GM18519 (cell line): ENCODE data around the gene KCNK15.

ENCODE experiments used
- ATAC-seq: cut with Tn5 transposase; IDR thresholded peaks from one replicate; pipeline ENCODE4 v1.9.1; 2021; ENCODE audit warnings: mild to moderate bottlenecking, moderate library complexity; ENCODE audit not compliant: unreplicated experiment, low FRiP score

The KCNK15 gene

GRCh38 chr20:44714701-44715498, 30.8 kb upstream of the KCNK15 start, which contains the start of gene CCN5:
Gene CCN5 (plus strand): TSS chr20:44715369. CDS start chr20:44715391, 22 bp downstream.
- no peak for ATAC-seq

- no peak for ATAC-seq
Measured at GRCh38 chr20:44715499-44716308, 30.0 kb upstream of the KCNK15 start.

GRCh38 chr20:44716309-44717106, 29.2 kb upstream of the KCNK15 start:
- no peak for ATAC-seq

GRCh38 chr20:44717986-44718385, 27.7 kb upstream of the KCNK15 start:
- ATAC-seq: no peak

- no peak for ATAC-seq
Measured at GRCh38 chr20:44719841-44720240, 25.8 kb upstream of the KCNK15 start.

DNA sequence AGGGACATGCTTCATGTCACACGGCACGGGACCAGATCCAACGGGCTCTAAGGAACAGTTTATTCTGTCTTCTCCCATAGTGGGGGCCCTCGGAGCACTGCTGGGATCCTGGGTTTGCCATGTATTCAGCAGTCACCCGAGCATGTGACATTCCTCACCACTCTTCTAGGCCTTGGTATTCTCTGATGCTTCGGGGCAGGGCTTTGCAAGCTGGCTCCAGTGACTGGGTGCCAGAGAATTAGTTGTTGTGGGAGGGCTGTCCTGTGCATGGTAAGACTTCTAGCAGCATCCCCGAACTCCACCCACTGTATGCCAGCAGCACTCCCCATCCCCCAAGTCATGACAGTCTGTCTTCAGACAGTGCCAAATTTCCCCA, 25.1 kb upstream of the KCNK15 start:
- ATAC-seq: no peak

- ATAC-seq: no peak
Measured at GRCh38 chr20:44720997-44721784, 24.5 kb upstream of the KCNK15 start.

DNA sequence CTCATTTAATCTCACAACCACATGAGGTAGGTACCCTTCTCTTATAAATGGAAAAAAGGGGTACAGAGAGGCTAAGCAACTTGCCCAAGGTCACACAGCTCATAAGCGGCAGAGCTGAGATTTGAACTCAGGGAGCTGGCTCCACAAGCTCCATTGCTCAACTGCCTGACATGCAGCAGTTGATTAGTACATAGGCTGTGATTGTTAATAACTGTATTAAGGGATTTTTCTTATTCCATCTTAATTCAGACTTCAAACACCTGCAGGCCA, 23.9 kb upstream of the KCNK15 start:
- ATAC-seq: no peak

- no peak for ATAC-seq
Measured at GRCh38 chr20:44722990-44723389, 22.7 kb upstream of the KCNK15 start.

- no peak for ATAC-seq
Measured at GRCh38 chr20:44723391-44723790, 22.3 kb upstream of the KCNK15 start.

GRCh38 chr20:44723798-44724362, 21.8 kb upstream of the KCNK15 start:
- no peak for ATAC-seq

DNA sequence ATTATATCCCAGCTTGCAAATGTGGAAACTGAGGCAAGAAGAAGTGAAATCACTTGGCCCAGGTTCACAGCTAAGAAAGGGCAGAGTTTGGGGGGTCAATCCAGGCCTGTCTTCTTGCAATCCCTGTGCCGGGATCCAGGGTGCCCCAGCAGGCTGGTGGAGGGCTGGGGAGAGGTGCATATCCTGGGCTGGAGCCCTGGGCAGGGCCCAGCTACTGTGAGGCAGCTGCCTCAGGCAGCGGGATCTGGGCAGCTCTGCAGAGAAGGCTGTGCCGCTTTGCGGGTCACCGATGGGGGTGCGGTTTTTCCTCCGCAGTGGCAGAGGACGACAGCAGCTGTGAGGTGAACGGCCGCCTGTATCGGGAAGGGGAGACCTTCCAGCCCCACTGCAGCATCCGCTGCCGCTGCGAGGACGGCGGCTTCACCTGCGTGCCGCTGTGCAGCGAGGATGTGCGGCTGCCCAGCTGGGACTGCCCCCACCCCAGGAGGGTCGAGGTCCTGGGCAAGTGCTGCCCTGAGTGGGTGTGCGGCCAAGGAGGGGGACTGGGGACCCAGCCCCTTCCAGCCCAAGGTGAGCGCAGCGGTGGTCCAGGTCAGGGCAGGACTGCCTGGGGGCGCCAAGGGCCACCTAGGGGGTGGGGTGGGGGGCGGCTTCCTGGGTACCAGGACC, 21.1 kb upstream of the KCNK15 start:
- ATAC-seq: no peak

DNA sequence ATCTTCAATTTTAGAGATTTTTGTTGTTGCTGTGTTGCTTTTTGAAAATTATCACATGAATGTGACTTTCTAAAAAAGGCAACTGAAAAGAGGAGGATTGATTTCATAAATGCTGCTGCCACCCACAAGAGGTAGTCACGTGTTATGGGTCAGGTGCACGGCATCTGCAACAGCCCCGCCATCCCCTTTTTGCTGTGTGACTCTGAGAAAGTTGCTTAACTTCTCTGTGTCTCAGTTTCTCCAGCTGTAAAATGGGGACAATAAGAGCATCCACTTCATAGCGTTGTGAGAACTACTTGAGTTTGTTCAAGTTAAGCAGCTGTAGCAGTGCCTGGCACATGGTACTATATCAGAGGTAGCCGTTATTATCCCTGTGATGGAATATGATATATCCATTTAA, 19.8 kb upstream of the KCNK15 start:
- ATAC-seq: no peak

DNA sequence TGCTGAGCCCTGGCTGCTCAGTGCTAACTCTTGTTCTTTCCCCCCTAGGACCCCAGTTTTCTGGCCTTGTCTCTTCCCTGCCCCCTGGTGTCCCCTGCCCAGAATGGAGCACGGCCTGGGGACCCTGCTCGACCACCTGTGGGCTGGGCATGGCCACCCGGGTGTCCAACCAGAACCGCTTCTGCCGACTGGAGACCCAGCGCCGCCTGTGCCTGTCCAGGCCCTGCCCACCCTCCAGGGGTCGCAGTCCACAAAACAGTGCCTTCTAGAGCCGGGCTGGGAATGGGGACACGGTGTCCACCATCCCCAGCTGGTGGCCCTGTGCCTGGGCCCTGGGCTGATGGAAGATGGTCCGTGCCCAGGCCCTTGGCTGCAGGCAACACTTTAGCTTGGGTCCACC, 18.6 kb upstream of the KCNK15 start:
- ATAC-seq: no peak

DNA sequence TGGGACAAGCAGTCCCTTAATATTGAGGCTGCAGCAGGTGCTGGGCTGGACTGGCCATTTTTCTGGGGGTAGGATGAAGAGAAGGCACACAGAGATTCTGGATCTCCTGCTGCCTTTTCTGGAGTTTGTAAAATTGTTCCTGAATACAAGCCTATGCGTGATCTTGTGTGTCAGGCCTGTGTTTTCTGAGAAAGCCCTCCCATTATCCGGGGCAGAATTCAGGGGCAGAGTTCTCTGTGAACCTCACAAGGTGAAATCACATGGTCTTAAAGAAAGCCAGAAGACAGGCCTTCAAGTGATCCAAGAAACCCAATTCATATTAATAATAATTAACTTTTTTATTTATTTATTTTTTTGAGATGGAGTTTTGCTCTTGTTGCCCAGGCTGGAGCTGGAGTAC, 18.0 kb upstream of the KCNK15 start:
- ATAC-seq: no peak

DNA sequence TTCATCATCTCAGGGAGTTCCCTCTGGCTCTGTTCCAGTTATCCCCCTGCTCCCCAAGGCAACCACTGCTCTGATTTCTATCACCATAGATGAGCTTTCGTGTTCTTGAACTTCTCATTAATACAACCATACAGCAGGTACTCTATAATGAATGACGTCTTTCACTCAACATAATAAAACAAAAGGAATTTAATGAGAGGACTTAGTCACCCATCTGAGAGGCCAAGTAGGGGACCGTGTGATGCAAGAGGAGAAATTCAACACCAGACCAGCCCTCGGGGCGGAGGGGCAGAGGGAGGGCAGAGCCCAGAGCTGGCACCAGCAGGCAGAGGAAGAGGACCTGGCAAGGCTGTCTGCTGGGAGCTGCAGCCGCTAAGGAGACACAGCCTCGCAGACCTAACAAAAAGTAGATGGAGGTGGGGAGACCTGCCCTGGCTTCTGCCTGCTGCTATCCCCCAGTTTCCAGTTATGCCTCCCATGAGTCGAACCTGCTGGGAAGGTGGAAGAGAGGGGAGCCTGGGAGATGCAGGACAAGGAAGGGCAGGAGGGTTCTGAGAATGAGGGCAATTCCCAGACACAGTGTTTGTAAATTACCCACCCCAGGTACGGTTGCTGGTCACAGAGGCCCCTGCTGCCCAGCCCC, 16.7 kb upstream of the KCNK15 start:
- ATAC-seq: no peak

GRCh38 chr20:44730441-44730840, 15.2 kb upstream of the KCNK15 start:
- ATAC-seq: no peak

- ATAC-seq: no peak
Measured at GRCh38 chr20:44731657-44732056, 14.0 kb upstream of the KCNK15 start.

- ATAC-seq: no peak
Measured at GRCh38 chr20:44732327-44732726, 13.3 kb upstream of the KCNK15 start.
